Right lobe of liver (tissue), 6 donors: Measurements from ENCODE around the gene LGMN. TPM values are rescaled to one million over a fixed set of nuclear protein-coding genes. Genes with fewer than 3 reads are reported as not detected.
"Not testable (repeated sequence)": the region's sequence is repeated elsewhere in the genome, so short reads cannot be mapped to it uniquely, and the experiment has no call there.

Experiments
- ATAC-seq, 4 donors: fragments of 200-7000 bp; cut with Tn5 transposase; one replicate each; pipeline ENCODE4 v1.9.1; 2020; ENCODE audit warnings: mild to moderate bottlenecking in 4 of 4, moderate library complexity in 4 of 4
- DNase-seq, 3 donors: peaks; one replicate each; pipeline ENCODE4 v3.0.0-alpha.2; 2020
- H3K27ac ChIP-seq, 3 donors: fragments of 200-600 bp; one replicate each; pipeline ENCODE4 v1.8.0; 2022
- H3K27me3 ChIP-seq, 2 donors: fragments of 200-600 bp; one replicate each; pipeline ENCODE4 v1.8.0; 2022
- H3K36me3 ChIP-seq, 4 donors: fragments of 200-600 bp; sonication (generic) in 1 of 4; one replicate each; pipeline versions ENCODE4 v1.5.1 to v1.8.0; 2017 to 2022; ENCODE audit warnings: control low read depth in 1 of 4
- H3K4me1 ChIP-seq, 4 donors: fragments of 200-600 bp; sonication (generic) in 1 of 4; one replicate each; pipeline versions ENCODE4 v1.5.1 to v1.8.0; 2017 to 2022; ENCODE audit warnings: control low read depth in 1 of 4
- H3K4me3 ChIP-seq, 3 donors: fragments of 200-600 bp; one replicate each; pipeline ENCODE4 v1.8.0; 2022
- H3K9me3 ChIP-seq, 4 donors: fragments of 200-600 bp; sonication (generic) in 1 of 4; one replicate each; pipeline versions ENCODE4 v1.5.1 to v1.8.0; 2017 to 2022; ENCODE audit warnings: control low read depth in 1 of 4
- CTCF ChIP-seq, 4 donors: fragments of 200-600 bp in 3 of 4; fragments of 450-650 bp in 1 of 4; IDR thresholded peaks; one replicate each; pipeline versions ENCODE4 v1.5.1 to v1.8.0; 2016 to 2022; ENCODE audit warnings: antibody characterized with exemption in 4 of 4, mild to moderate bottlenecking in 2 of 4
- POLR2A ChIP-seq: fragments of 450-650 bp; IDR thresholded peaks from one replicate; pipeline ENCODE4 v1.6.1; 2017; ENCODE audit warnings: antibody characterized with exemption, mild to moderate bottlenecking
- WGBS: methylation state at CpG from one replicate; pipeline ENCODE4 v1.1.6; 2018; ENCODE audit warnings: low coverage, low lambda C conversion rate; ENCODE audit not compliant: insufficient coverage; ENCODE audit errors: missing lambda C conversion rate; 5-methylcytosine and 5-hydroxymethylcytosine counted together
- intact Hi-C, 2 donors: fragments of 100-400 bp; cut with DNase I; formaldehyde crosslinking; loops; one replicate each; pipeline versions ENCODE4 v1.11.2 to v1.14.1; 2022
- total RNA-seq, 6 experiments: library from RNA; depleted of rRNA in 2 of 6; stranded (reverse); fragments of >200 nt in 2 of 6; fragmentation: NEBNext Ultra II Directional in 3 of 6; extraction: Animal tissue kit (Norgen Biotek cat#: 25700) in 3 of 6; gene quantifications; one replicate each; pipeline versions ENCODE4 v1.1.0 to v1.2.4, GENCODE V29; 2016 to 2023
- donor health status: DM: no; HTN: yes; CAD: no.
- donor health status: DM: no; HTN: no; CAD: no.
- donor health status: DM: no; HTN: no; CAD: no.
- donor health status: DM: no; HTN: yes; CAD: no.
- donor health status: DM: no; HTN: yes; CAD: no.

Gene LGMN
- total RNA-seq, 6 experiments from 2014 or later, result 39.6 to 111 (median 49.3) TPM

- H3K27ac ChIP-seq, H3K27me3 ChIP-seq, DNase-seq, H3K36me3 ChIP-seq, ATAC-seq, H3K9me3 ChIP-seq, H3K4me3 ChIP-seq, intact Hi-C loops: not testable (repeated sequence)
- peaks cover 0 to 11% (median 3%) of the 10 kb centered on the region in 4 donors for H3K4me1 ChIP-seq
- TF ChIP-seq POLR2A, result peak; percentile 19
- 62% methylated on average over 8 of the region's 10 CpGs for WGBS
Measured at GRCh38 chr14:92750222-92750728, 1.8 kb upstream of the LGMN start.

GRCh38 chr14:92747701-92748258, 647 bp downstream of the LGMN start:
- no peak for TF ChIP-seq CTCF (IDR thresholded peaks at IDR 0.05)
- TF ChIP-seq POLR2A, result no peak
- Histone ChIP-seq H3K27ac (peak overlapping the region; percentile 85 to 90 (median 86)), H3K9me3 (no peaks in the 10 kb centered on the region), H3K4me3 (peak overlapping the region; percentile 69 to 74 (median 71)), H3K36me3 (no peaks in the 10 kb centered on the region), H3K4me1 (peaks cover 0 to 15% (median 3%) of the 10 kb centered on the region in 4 donors), H3K27me3 (no peaks in the 10 kb centered on the region)
- no peak for DNase-seq
- 3% methylated on average over 16 of the region's 16 CpGs for WGBS
- ATAC-seq, result peak; percentile 2 to 13 (median 4)
- intact Hi-C loops, result no loop called here

- intact Hi-C loops, result no loop called here
- 73% methylated on average over 2 of the region's 2 CpGs for WGBS
- no peak for TF ChIP-seq POLR2A
- no peak for TF ChIP-seq CTCF (IDR thresholded peaks at IDR 0.05)
- Histone ChIP-seq H3K27ac (no peak overlapping the region), H3K4me3 (no peak overlapping the region), H3K9me3 (no peaks in the 10 kb centered on the region), H3K4me1 (peaks cover 0 to 4% (median 0%) of the 10 kb centered on the region in 4 donors), H3K36me3 (peaks cover 0 to 11% (median 0%) of the 10 kb centered on the region in 4 donors), H3K27me3 (no peaks in the 10 kb centered on the region)
- no peak for ATAC-seq
- DNase-seq, result no peak
Measured at GRCh38 chr14:92744198-92744597, 4.2 kb downstream of the LGMN start.

GRCh38 chr14:92740440-92740839, 8.0 kb downstream of the LGMN start:
- intact Hi-C loops, result no loop called here
- Histone ChIP-seq H3K27me3 (no peaks in the 10 kb centered on the region), H3K9me3 (no peaks in the 10 kb centered on the region), H3K36me3 (peaks cover 0 to 11% (median 0%) of the 10 kb centered on the region in 4 donors), H3K4me3 (no peak overlapping the region), H3K4me1 (peaks cover 0 to 4% (median 0%) of the 10 kb centered on the region in 4 donors), H3K27ac (no peak overlapping the region)
- ATAC-seq (no peak), DNase-seq (no peak)
- TF ChIP-seq POLR2A (no peak), CTCF (IDR thresholded peaks at IDR 0.05) (no peak)
- WGBS, result no CpG with 5 or more reads among the region's 8 CpGs

- 85% methylated on average over 4 of the region's 4 CpGs for WGBS
Measured at GRCh38 chr14:92737619-92738188, 10.7 kb downstream of the LGMN start.

More at GRCh38 chr14:92737619-92738188, 10.7 kb downstream of the LGMN start:
- Histone ChIP-seq H3K4me1 (no peaks in the 10 kb centered on the region), H3K27me3 (no peaks in the 10 kb centered on the region), H3K9me3 (no peaks in the 10 kb centered on the region), H3K4me3 (no peak overlapping the region), H3K36me3 (peaks cover 0 to 11% (median 0%) of the 10 kb centered on the region in 4 donors), H3K27ac (no peak overlapping the region)
- intact Hi-C loops, result no loop called here
- no peak for DNase-seq
- ATAC-seq, result no peak
- no peak for TF ChIP-seq POLR2A
- TF ChIP-seq CTCF (IDR thresholded peaks at IDR 0.05), result no peak
